ENCODE results near the gene CDK5R1. TPM values are rescaled to one million over a fixed set of nuclear protein-coding genes. Genes with fewer than 3 reads are reported as not detected.

The CDK5R1 gene
- total RNA-seq, 2 donors from 2014 or later: 1.0 to 1.6 TPM

- no peak for ATAC-seq
- Histone ChIP-seq H3K36me3 (replicated peaks in 1 of 2; ENCODE audit: insufficient read depth in 1 of 2, low read depth in 2 of 2) (no peaks in the 10 kb centered on the region), H3K4me3 (no peak overlapping the region), H3K27ac (no peak overlapping the region), H3K9me3 (no peaks in the 10 kb centered on the region), H3K4me1 (peaks cover 5% of the 10 kb centered on the region), H3K27me3 (no peaks in the 10 kb centered on the region)
- no peak for DNase-seq
- intact Hi-C loops (cut with DNase I): loop anchor here (10.0 kb wide), 1 partner anchor 248 kb away; no protein-coding TSS in a partner anchor
- no peak for TF ChIP-seq CTCF (IDR thresholded peaks at IDR 0.05)
- no peak for TF ChIP-seq POLR2A (IDR thresholded peaks at IDR 0.05)
- WGBS, 2 donors: 75 to 86% methylated on average over 10 to 16 of the region's 16 CpGs
These were observed 9.7 kb downstream of the CDK5R1 start for GRCh38 chr17:32496395-32497073.

- 85 to 88% methylated on average over 14 to 18 of the region's 18 CpGs for WGBS, 2 donors
- intact Hi-C loops (cut with DNase I): loop anchor here (10.0 kb wide), 1 partner anchor 247 kb away; no protein-coding TSS in a partner anchor
- H3K27ac ChIP-seq: no peak overlapping the region
- peaks cover 5% of the 10 kb centered on the region for H3K4me1 ChIP-seq
- TF ChIP-seq POLR2A (IDR thresholded peaks at IDR 0.05) (no peak), CTCF (IDR thresholded peaks at IDR 0.05) (no peak)
- no peak overlapping the region for H3K4me3 ChIP-seq
- H3K9me3 ChIP-seq: no peaks in the 10 kb centered on the region
- no peaks in the 10 kb centered on the region for H3K27me3 ChIP-seq
- ATAC-seq (no peak), DNase-seq (no peak)
- no peaks in the 10 kb centered on the region for H3K36me3 ChIP-seq (replicated peaks in 1 of 2; ENCODE audit: insufficient read depth in 1 of 2, low read depth in 2 of 2)
These were observed 10.8 kb downstream of the CDK5R1 start for GRCh38 chr17:32497431-32498205.

GRCh38 chr17:32498391-32498790 lies 11.6 kb downstream of the CDK5R1 start:
- Histone ChIP-seq H3K27me3 (no peaks in the 10 kb centered on the region), H3K4me3 (no peak overlapping the region), H3K4me1 (peaks cover 5% of the 10 kb centered on the region), H3K27ac (no peak overlapping the region), H3K9me3 (no peaks in the 10 kb centered on the region), H3K36me3 (replicated peaks in 1 of 2; ENCODE audit: insufficient read depth in 1 of 2, low read depth in 2 of 2) (no peaks in the 10 kb centered on the region)
- WGBS, 2 donors: 86 to 89% methylated on average over 6 to 9 of the region's 9 CpGs
- DNase-seq (no peak), ATAC-seq (no peak)
- intact Hi-C loops (cut with DNase I): loop anchor here (10.0 kb wide), 1 partner anchor 246 kb away; no protein-coding TSS in a partner anchor
- TF ChIP-seq CTCF (IDR thresholded peaks at IDR 0.05): no peak
- no peak for TF ChIP-seq POLR2A (IDR thresholded peaks at IDR 0.05)

- no peak overlapping the region for H3K27ac ChIP-seq
- no peaks in the 10 kb centered on the region for H3K27me3 ChIP-seq
- DNase-seq (no peak), ATAC-seq (no peak)
- 96 to 99% methylated on average over 3 of the region's 3 CpGs for WGBS, 2 donors
- no peak overlapping the region for H3K4me3 ChIP-seq
- H3K36me3 ChIP-seq (replicated peaks in 1 of 2; ENCODE audit: insufficient read depth in 1 of 2, low read depth in 2 of 2): no peaks in the 10 kb centered on the region
- no peaks in the 10 kb centered on the region for H3K4me1 ChIP-seq
- TF ChIP-seq POLR2A (IDR thresholded peaks at IDR 0.05) (no peak), CTCF (IDR thresholded peaks at IDR 0.05) (no peak)
- no peaks in the 10 kb centered on the region for H3K9me3 ChIP-seq
- intact Hi-C loops (cut with DNase I): no loop called here
These were observed 15.2 kb downstream of the CDK5R1 start for GRCh38 chr17:32502013-32502412.

Measured in body of pancreas (tissue), 4 donors.